SK-N-MC (cell line): Measurements from ENCODE around the gene CACNA2D1.

Experiments
- EZH2 ChIP-seq: fragments of 200-600 bp; sonication (generic); IDR thresholded peaks from one replicate; pipeline ENCODE4 v1.6.1; 2017; ENCODE audit warnings: antibody characterized with exemption
- FOXP2 ChIP-seq: optimal IDR thresholded peaks from 2 replicates; pipeline ENCODE3; 2011; ENCODE audit warnings: mild to moderate bottlenecking, moderate library complexity; ENCODE audit not compliant: insufficient read depth; ENCODE audit errors: extremely low read length, control extremely low read depth
- POLR2AphosphoS5 ChIP-seq: IDR thresholded peaks from 2 replicates; pipeline ENCODE4 v1.6.1; 2012; ENCODE audit warnings: mild to moderate bottlenecking, low read depth, low read length, borderline replicate concordance

DNA sequence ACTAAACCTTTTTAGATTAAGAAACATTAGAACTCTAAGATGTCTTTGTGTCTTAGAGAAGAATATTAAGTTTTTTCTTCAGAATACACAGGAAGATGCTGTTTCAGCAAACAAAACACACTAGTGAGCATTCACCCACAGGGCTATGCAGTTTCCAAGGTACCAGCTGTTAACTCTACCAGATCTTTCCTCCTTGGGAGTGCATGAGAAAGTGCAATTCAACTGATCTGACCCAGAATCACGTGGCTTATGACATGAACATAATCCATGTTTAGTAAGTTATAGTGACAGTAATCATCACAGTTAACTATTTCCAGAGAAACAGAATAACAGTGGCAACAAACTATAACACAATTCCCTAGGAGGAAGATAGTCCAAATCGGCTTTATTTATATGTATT lies 270.7 kb downstream of the CACNA2D1 start:
- no peak for TF ChIP-seq POLR2AphosphoS5
- TF ChIP-seq EZH2, result no peak
- no peak for TF ChIP-seq FOXP2
